B cell (primary cell): ENCODE data around the gene ADGRE2. TPM values are rescaled to one million over a fixed set of nuclear protein-coding genes. Genes with fewer than 3 reads are reported as not detected.

Source experiments
- ATAC-seq: fragments of 200-7000 bp; cut with Tn5 transposase; one replicate; pipeline ENCODE4 v1.10.0; 2021; ENCODE audit warnings: low read depth, mild to moderate bottlenecking, moderate number of reproducible peaks, moderate library complexity
- CTCF ChIA-PET: fragments of 350-600 bp; sonication (Branson Sonifier 250); formaldehyde crosslinking; loops from one replicate; lab custom pipeline; 2021; ENCODE audit warnings: antibody characterized with exemption, inconsistent platforms; lab: Charles Lee
- POLR2A ChIA-PET: fragments of 350-600 bp; sonication (Branson Sonifier 250); formaldehyde crosslinking; loops from one replicate; lab custom pipeline; 2021; ENCODE audit warnings: antibody characterized with exemption; lab: Charles Lee
- DNase-seq: peaks from one replicate; pipeline ENCODE4 v3.0.0; 2013
- H2AFZ ChIP-seq: 2 replicates; pipeline ENCODE4 v1.6.1; 2012; ENCODE audit warnings: mild to moderate bottlenecking, low read depth, low read length; ENCODE audit not compliant: insufficient read depth, poor library complexity, severe bottlenecking
- H3K27ac ChIP-seq, 2 donors: 1 replicate in 1 of 2; 2 replicates in 1 of 2; pipeline ENCODE4 v1.5.1; 2012 to 2013; ENCODE audit warnings: low read length in 2 of 2, mild to moderate bottlenecking in 2 of 2, moderate library complexity in 1 of 2
- H3K27me3 ChIP-seq, 4 experiments: fragments of 200-600 bp in 1 of 4; sonication (generic) in 1 of 4; replicated peaks in 1 of 4; 1 replicate in 2 of 4; 2 replicates in 2 of 4; pipeline versions ENCODE4 v1.6.1 to v1.7.0; 2013 to 2016; ENCODE audit warnings: low read length in 3 of 4, mild to moderate bottlenecking in 2 of 4, mixed read lengths in 1 of 4, moderate library complexity in 1 of 4; ENCODE audit not compliant: insufficient read depth in 4 of 4, control insufficient read depth in 3 of 4; ENCODE audit errors: control extremely low read depth in 1 of 4
- H3K36me3 ChIP-seq, 2 experiments: replicated peaks in 1 of 2; 1 replicate in 1 of 2; 2 replicates in 1 of 2; pipeline versions ENCODE4 v1.6.1 to v1.7.1; 2013; ENCODE audit warnings: low read length in 1 of 2; ENCODE audit not compliant: insufficient read depth in 2 of 2, control insufficient read depth in 1 of 2; ENCODE audit errors: control extremely low read depth in 1 of 2, extremely low read depth in 1 of 2
- H3K4me1 ChIP-seq, 2 donors: fragments of 200-600 bp in 1 of 2; sonication (generic) in 1 of 2; 1 replicate in 1 of 2; 2 replicates in 1 of 2; pipeline versions ENCODE4 v1.5.1 to v1.6.1; 2013 to 2017; ENCODE audit warnings: low read length in 2 of 2; ENCODE audit not compliant: control insufficient read depth in 2 of 2, insufficient read depth in 2 of 2
- H3K4me2 ChIP-seq: replicated peaks from 2 replicates; pipeline ENCODE3; 2012; ENCODE audit warnings: mild to moderate bottlenecking, low read depth, low read length; ENCODE audit not compliant: poor library complexity, severe bottlenecking
- H3K4me3 ChIP-seq, 5 experiments: fragments of 200-600 bp in 1 of 5; sonication (generic) in 1 of 5; 1 replicate in 3 of 5; 2 replicates in 2 of 5; pipeline versions ENCODE4 v1.5.1 to v1.7.0; 2011 to 2016; ENCODE audit warnings: low read length in 4 of 5, mild to moderate bottlenecking in 4 of 5, low read depth in 2 of 5, control low read depth in 1 of 5, moderate library complexity in 1 of 5; ENCODE audit not compliant: insufficient read depth in 1 of 5; ENCODE audit errors: control extremely low read depth in 1 of 5, extremely low read depth in 1 of 5
- H3K79me2 ChIP-seq: fragments of 200-600 bp; sonication (generic); one replicate; pipeline ENCODE4 v1.6.0; 2016; ENCODE audit warnings: low read length; ENCODE audit not compliant: control insufficient read depth, insufficient read depth
- H3K9ac ChIP-seq: fragments of 200-600 bp; sonication (generic); 2 replicates; pipeline ENCODE4 v1.6.1; 2017; ENCODE audit warnings: mild to moderate bottlenecking, low read length, moderate library complexity
- H3K9me3 ChIP-seq, 3 donors: one replicate each; pipeline versions ENCODE4 v1.6.1 to v1.7.1; 2013; ENCODE audit warnings: low read length in 2 of 3; ENCODE audit not compliant: control insufficient read depth in 2 of 3, insufficient read depth in 1 of 3; ENCODE audit errors: control extremely low read depth in 1 of 3
- H4K20me1 ChIP-seq: 2 replicates; pipeline ENCODE4 v1.6.0; 2012; ENCODE audit warnings: mild to moderate bottlenecking, low read length; ENCODE audit not compliant: insufficient read depth, control insufficient read depth, poor library complexity, severe bottlenecking
- H3K27ac Mint-ChIP-seq: one replicate; pipeline ENCODE4 v1.8.0; 2021; ENCODE audit warnings: mixed read lengths
- H3K27me3 Mint-ChIP-seq: one replicate; pipeline ENCODE4 v1.8.0; 2021; ENCODE audit warnings: mixed read lengths
- H3K4me1 Mint-ChIP-seq: one replicate; pipeline ENCODE4 v1.8.0; 2021; ENCODE audit warnings: mixed read lengths
- H3K4me3 Mint-ChIP-seq: one replicate; pipeline ENCODE4 v1.8.0; 2021; ENCODE audit warnings: mixed read lengths
- H3K9me3 Mint-ChIP-seq: one replicate; pipeline ENCODE4 v1.8.0; 2022; ENCODE audit warnings: mixed read lengths; ENCODE audit not compliant: insufficient read depth
- EZH2 ChIP-seq: IDR thresholded peaks from 2 replicates; pipeline ENCODE4 v1.6.1; 2012; ENCODE audit warnings: borderline replicate concordance, low read depth, mild to moderate bottlenecking, moderate library complexity, low read length; ENCODE audit not compliant: insufficient read depth, poor library complexity, severe bottlenecking
- WGBS: methylation state at CpG from one replicate; pipeline ENCODE4 v1.1.5; 2013; ENCODE audit warnings: missing lambda C conversion rate; ENCODE audit not compliant: insufficient coverage; 5-methylcytosine and 5-hydroxymethylcytosine counted together
- intact Hi-C: fragments of 100-400 bp; cut with micrococcal nuclease; formaldehyde crosslinking; loops from one replicate; pipeline ENCODE4 v1.10.0; 2022
- polyA plus RNA-seq: library from polyadenylated mRNA; depleted of rRNA; stranded (reverse); fragments of >200 nt; gene quantifications from 2 replicates; pipeline ENCODE4 v1.2.3, GENCODE V29; 2012
- total RNA-seq, 2 donors: library from RNA; stranded (reverse); fragments of 120-200 nt in 1 of 2; gene quantifications; 1 replicate in 1 of 2; 2 replicates in 1 of 2; pipeline versions ENCODE4 v1.2.3 to v1.2.4, GENCODE V29; 2013 to 2022
- TF ChIP-seq, protein P1 (sequence below): fragments of 200-600 bp; IDR thresholded peaks from one replicate; pipeline ENCODE4 v1.8.0; 2022; ENCODE audit warnings: antibody characterized with exemption, mild to moderate bottlenecking

Gene ADGRE2
- total and polyA plus RNA-seq, 2 donors (not counting 1 experiment from before 2014, with no cell fraction given) = 0.52 to 0.89 TPM

DNA sequence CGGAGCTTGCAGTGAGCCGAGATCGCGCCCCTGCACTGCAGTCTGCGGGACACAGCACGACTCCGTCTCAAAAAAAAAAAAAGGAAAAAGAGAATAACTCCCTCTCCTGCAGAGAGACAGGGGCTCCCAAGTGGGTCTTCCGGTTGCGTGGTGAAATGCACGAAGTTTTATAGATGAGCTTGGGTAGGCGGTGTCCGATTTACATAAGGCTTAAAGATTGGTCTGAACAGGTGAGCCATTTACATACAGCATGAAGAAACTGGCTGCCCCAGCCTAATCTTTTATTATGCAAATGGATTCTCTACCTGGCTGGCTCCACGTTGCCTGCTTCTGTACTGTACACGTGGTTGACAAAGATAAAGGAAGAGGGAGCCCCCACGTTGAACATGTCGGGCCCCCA, 19.5 kb downstream of the ADGRE2 start:
- no peak overlapping the region for H3K27ac Mint-ChIP-seq
- no peaks in the 10 kb centered on the region for H3K36me3 ChIP-seq
- WGBS = 83% methylated on average over 7 of the region's 16 CpGs
- H3K4me3 Mint-ChIP-seq = no peak overlapping the region
- POLR2A ChIA-PET = interaction anchor here (0.7 kb wide), 1 partner anchor 66 kb away, joined by 3 read pairs; no protein-coding TSS in a partner anchor
- TF ChIP-seq, protein P1, sequence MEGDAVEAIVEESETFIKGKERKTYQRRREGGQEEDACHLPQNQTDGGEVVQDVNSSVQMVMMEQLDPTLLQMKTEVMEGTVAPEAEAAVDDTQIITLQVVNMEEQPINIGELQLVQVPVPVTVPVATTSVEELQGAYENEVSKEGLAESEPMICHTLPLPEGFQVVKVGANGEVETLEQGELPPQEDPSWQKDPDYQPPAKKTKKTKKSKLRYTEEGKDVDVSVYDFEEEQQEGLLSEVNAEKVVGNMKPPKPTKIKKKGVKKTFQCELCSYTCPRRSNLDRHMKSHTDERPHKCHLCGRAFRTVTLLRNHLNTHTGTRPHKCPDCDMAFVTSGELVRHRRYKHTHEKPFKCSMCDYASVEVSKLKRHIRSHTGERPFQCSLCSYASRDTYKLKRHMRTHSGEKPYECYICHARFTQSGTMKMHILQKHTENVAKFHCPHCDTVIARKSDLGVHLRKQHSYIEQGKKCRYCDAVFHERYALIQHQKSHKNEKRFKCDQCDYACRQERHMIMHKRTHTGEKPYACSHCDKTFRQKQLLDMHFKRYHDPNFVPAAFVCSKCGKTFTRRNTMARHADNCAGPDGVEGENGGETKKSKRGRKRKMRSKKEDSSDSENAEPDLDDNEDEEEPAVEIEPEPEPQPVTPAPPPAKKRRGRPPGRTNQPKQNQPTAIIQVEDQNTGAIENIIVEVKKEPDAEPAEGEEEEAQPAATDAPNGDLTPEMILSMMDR = no peak
- no peak for TF ChIP-seq EZH2
- CTCF ChIA-PET = no interaction called here
- H3K27ac ChIP-seq = no peak overlapping the region
- no peaks in the 10 kb centered on the region for H3K4me1 Mint-ChIP-seq
- no peak overlapping the region for H3K9ac ChIP-seq
- H4K20me1 ChIP-seq = no peaks in the 10 kb centered on the region
- H3K27me3 ChIP-seq = no peaks in the 10 kb centered on the region
- no peaks in the 10 kb centered on the region for H3K4me1 ChIP-seq
- no peak for ATAC-seq
- no peak overlapping the region for H2AFZ ChIP-seq
- intact Hi-C loops = no loop called here
- no peak overlapping the region for H3K4me3 ChIP-seq
- H3K9me3 Mint-ChIP-seq = no peaks in the 10 kb centered on the region
- no peak overlapping the region for H3K4me2 ChIP-seq
- H3K79me2 ChIP-seq = no peaks in the 10 kb centered on the region
- H3K27me3 Mint-ChIP-seq = no peaks in the 10 kb centered on the region
- DNase-seq = no peak
- no peaks in the 10 kb centered on the region for H3K9me3 ChIP-seq

DNA sequence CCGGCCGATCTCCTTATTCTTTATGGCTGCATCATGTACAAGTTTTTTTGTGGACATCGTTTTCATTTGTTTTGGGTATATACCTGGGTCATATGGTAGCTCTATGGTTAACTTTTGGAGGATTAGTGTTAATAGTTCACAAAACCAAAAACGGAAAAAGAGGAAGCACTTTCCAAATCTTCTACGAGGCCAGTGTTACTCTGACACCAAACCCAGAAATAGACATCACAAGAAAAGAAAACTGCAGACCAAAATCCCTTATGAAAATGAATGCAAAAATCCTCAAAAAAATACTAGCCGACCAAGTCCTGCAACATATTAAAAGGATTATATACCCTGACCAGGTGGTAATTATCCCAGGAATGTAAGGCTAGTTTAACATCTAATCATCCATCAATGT, 29.8 kb downstream of the ADGRE2 start:
- H3K4me1 ChIP-seq = no peaks in the 10 kb centered on the region
- H4K20me1 ChIP-seq = no peaks in the 10 kb centered on the region
- peaks cover 0 to 2% (median 0%) of the 10 kb centered on the region in 3 donors for H3K9me3 ChIP-seq
- no peaks in the 10 kb centered on the region for H3K79me2 ChIP-seq
- TF ChIP-seq, protein P1 = no peak
- no peak for TF ChIP-seq EZH2
- no peak overlapping the region for H3K27ac ChIP-seq
- no peaks in the 10 kb centered on the region for H3K9me3 Mint-ChIP-seq
- WGBS = 89% methylated on average over 2 of the region's 6 CpGs
- H3K9ac ChIP-seq = no peak overlapping the region
- intact Hi-C loops = no loop called here
- H3K4me1 Mint-ChIP-seq = no peaks in the 10 kb centered on the region
- DNase-seq = no peak
- ChIA-PET POLR2A (no interaction called here), CTCF (no interaction called here)
- ATAC-seq = no peak
- no peak overlapping the region for H3K4me2 ChIP-seq
- no peaks in the 10 kb centered on the region for H3K27me3 Mint-ChIP-seq
- no peak overlapping the region for H2AFZ ChIP-seq
- H3K27me3 ChIP-seq = no peaks in the 10 kb centered on the region
- no peak overlapping the region for H3K27ac Mint-ChIP-seq
- no peak overlapping the region for H3K4me3 Mint-ChIP-seq
- H3K36me3 ChIP-seq = no peaks in the 10 kb centered on the region
- H3K4me3 ChIP-seq = no peak overlapping the region
